Activated CD4-positive, alpha-beta T cell treated with anti-CD3 and anti-CD28 coated beads, Interleukin-2, amount 50 U/mL, for 24 hours (primary cell): ENCODE measurements around the gene NRXN2.
A peak's percentile ranks its signal among the peaks of the same experiment; 100 is the strongest.
"Not testable (repeated sequence)": the region's sequence is repeated elsewhere in the genome, so short reads cannot be mapped to it uniquely, and the experiment has no call there.

ENCODE experiments used
- DNase-seq, 2 donors: peaks; one replicate each; pipeline ENCODE4 v3.0.0-alpha.2; 2020; ENCODE audit warnings: low read depth in 1 of 2, low spot score in 1 of 2

The NRXN2 gene

GRCh38 chr11:64705501-64705900 lies 17.5 kb downstream of the NRXN2 start:
- no peak for DNase-seq

- no peak for DNase-seq
Measured at GRCh38 chr11:64703048-64703447, 19.9 kb downstream of the NRXN2 start.

- DNase-seq: not testable (repeated sequence)
Measured at GRCh38 chr11:64701956-64702355, 21.0 kb downstream of the NRXN2 start.

- DNase-seq: no peak
Measured at GRCh38 chr11:64698427-64698826, 24.6 kb downstream of the NRXN2 start.

- DNase-seq: no peak
Measured at GRCh38 chr11:64697663-64698375, 25.2 kb downstream of the NRXN2 start.

- no peak for DNase-seq
Measured at GRCh38 chr11:64696045-64696444, 27.0 kb downstream of the NRXN2 start.

GRCh38 chr11:64695548-64695947 lies 27.4 kb downstream of the NRXN2 start:
- DNase-seq: no peak

GRCh38 chr11:64694821-64695365 lies 28.1 kb downstream of the NRXN2 start:
- DNase-seq: no peak

- DNase-seq: no peak
Measured at GRCh38 chr11:64694026-64694755, 28.8 kb downstream of the NRXN2 start.

GRCh38 chr11:64692764-64693331 lies 30.1 kb downstream of the NRXN2 start:
- DNase-seq: no peak

- no peak for DNase-seq
Measured at GRCh38 chr11:64691543-64691942, 31.5 kb downstream of the NRXN2 start.

GRCh38 chr11:64690235-64690634 lies 32.8 kb downstream of the NRXN2 start:
- no peak for DNase-seq

- peak; percentile 84 to 86 for DNase-seq
Measured at GRCh38 chr11:64688534-64688982, 34.4 kb downstream of the NRXN2 start.

GRCh38 chr11:64687643-64688533 lies 35.1 kb downstream of the NRXN2 start:
- DNase-seq: no peak

- DNase-seq: no peak
Measured at GRCh38 chr11:64687204-64687603, 35.8 kb downstream of the NRXN2 start.

- no peak for DNase-seq
Measured at GRCh38 chr11:64686466-64687170, 36.4 kb downstream of the NRXN2 start.

GRCh38 chr11:64685536-64685935 lies 37.5 kb downstream of the NRXN2 start:
- DNase-seq: no peak

GRCh38 chr11:64684357-64684756 lies 38.6 kb downstream of the NRXN2 start:
- DNase-seq: no peak

- DNase-seq: no peak
Measured at GRCh38 chr11:64681171-64681570, 41.8 kb downstream of the NRXN2 start.

GRCh38 chr11:64679846-64680245 lies 43.2 kb downstream of the NRXN2 start:
- DNase-seq: no peak
